GM23248 (cell line): ENCODE results near the gene COL3A1.

Source experiments
- EZH2 ChIP-seq: fragments of 200-600 bp; sonication (generic); IDR thresholded peaks from 2 replicates; pipeline ENCODE4 v1.6.1; 2018; ENCODE audit warnings: antibody characterized with exemption, mild to moderate bottlenecking; ENCODE audit not compliant: insufficient read depth, poor library complexity, severe bottlenecking
- EZH2phosphoT487 ChIP-seq: fragments of 200-600 bp; sonication (generic); IDR thresholded peaks from 2 replicates; pipeline ENCODE4 v1.6.1; 2018; ENCODE audit warnings: antibody characterized with exemption, moderate library complexity, mild to moderate bottlenecking, low read depth; ENCODE audit not compliant: insufficient read depth

GRCh38 chr2:188940171-188940570 is 34.0 kb upstream of the COL3A1 start:
- TF ChIP-seq EZH2phosphoT487 (no peak), EZH2 (no peak)
